ENCODE measurements around the gene WASF3. TPM values are rescaled to one million over a fixed set of nuclear protein-coding genes. Genes with fewer than 3 reads are reported as not detected.

The WASF3 gene
- total RNA-seq, 8 experiments from 2014 or later, result 1.4 to 44.2 (median 22.4) TPM

GRCh38 chr13:26531742-26532141 lies 25.7 kb upstream of the WASF3 start:
- H3K4me3 ChIP-seq, result no peak overlapping the region
- H3K27ac ChIP-seq, result no peak overlapping the region
- in situ Hi-C loops (cut with MboI; ENCODE audit: low pct_unique_long_range_greater_than_20kb in 2 of 9, low sequenced_read_pairs in 9 of 9, unreplicated experiment in 9 of 9), result no loop called here
- peaks cover 0 to 7% of the 10 kb centered on the region in 2 donors for H3K4me1 ChIP-seq (replicated peaks in 1 of 2)
- ATAC-seq (replicated peaks in 6 of 8), result no peak
- WGBS, 10 experiments, result 0 to 100% (median 59%) methylated on average over 1 to 2 of the region's 3 CpGs; no CpG with 5 or more reads in 2 of the 10 experiments

DNA sequence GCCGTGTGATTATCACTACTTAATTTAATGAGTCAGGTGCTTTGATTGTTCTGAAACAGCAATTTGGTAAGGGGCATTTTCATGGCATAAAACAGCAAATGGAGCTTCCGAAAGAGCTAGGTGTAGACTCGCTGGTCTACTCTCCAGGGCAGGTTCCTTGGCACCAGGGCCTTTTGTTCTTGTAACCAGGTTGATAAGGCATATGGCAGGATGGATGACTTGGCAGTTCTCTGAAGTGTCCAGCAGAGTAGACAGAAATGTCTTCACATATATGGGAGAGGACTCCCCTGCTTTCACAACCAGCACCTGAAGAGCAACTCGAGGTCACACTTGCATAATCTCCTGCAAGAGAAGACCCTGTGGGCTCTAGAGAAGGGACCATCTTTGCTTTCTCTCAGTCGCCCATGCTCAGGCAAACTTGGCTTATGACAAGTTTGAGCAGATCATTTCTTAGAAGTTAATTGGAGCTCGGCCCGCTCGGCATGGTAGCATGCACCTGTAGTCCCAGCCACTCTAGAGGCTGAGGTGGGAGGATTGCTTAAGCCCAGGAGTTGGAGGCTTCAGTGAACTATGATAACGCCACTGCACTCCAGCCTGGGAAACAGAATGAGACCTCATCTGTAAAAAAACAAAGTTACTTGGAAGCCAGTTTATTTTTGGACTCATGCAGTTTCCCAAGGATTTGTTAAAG lies 23.3 kb upstream of the WASF3 start:
- 29 to 90% (median 79%) methylated on average over 1 to 9 of the region's 9 CpGs; no CpG with 5 or more reads in 2 of the 10 experiments for WGBS, 10 experiments
- no peak for ATAC-seq (replicated peaks in 6 of 8)
- peaks cover 0 to 4% of the 10 kb centered on the region in 2 donors for H3K4me1 ChIP-seq (replicated peaks in 1 of 2)
- no peak overlapping the region for H3K27ac ChIP-seq
- in situ Hi-C loops (cut with MboI; ENCODE audit: low pct_unique_long_range_greater_than_20kb in 2 of 9, low sequenced_read_pairs in 9 of 9, unreplicated experiment in 9 of 9), result no loop called here
- H3K4me3 ChIP-seq, result no peak overlapping the region

DNA sequence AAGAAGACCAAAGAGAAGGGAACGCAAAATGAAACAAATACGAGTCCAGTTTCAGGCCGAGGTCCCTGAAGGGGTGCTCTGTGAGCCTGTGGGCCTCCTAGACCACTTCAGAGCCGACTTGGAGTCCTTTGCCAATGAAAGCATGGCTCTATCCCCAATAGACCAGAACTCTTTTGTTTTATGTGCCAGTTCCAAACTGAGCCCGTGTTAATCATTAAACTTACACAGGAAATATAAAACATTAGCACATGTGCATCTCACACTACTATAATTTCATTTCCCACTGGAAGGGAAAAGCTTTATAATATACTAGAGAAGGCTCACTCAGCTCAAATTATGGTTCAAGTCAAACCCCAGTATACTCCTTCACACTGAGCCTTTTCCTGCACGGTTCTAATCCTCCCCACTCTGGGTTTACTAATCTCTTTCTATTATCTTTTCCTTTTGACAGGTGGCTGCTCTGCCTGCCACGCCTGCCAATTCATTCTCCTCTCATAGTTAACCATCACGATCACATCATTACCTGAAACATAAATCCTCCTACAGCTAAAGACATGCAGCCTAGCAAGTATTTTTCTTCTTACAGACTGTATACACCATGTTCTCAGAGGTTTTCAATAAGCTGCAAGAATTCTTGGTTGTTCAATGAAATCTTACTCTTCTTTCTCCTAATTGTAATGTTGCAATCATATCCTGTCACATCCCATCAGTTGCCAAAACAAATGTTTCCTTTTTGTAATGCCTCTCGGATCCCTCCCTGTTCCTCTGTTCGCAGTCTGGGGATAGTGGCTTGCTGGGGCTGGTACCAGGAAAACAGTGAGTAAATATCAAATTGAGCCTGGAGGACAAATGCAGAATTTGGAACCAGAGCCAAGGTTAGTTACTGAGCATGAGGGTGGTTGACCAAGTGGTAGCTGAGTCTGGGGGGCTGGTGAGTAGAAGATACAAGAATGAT lies 18.8 kb upstream of the WASF3 start:
- H3K4me3 ChIP-seq, result no peak overlapping the region
- in situ Hi-C loops (cut with MboI; ENCODE audit: low pct_unique_long_range_greater_than_20kb in 2 of 9, low sequenced_read_pairs in 9 of 9, unreplicated experiment in 9 of 9), result no loop called here
- H3K4me1 ChIP-seq (replicated peaks in 1 of 2), result peaks cover 0 to 4% of the 10 kb centered on the region in 2 donors
- WGBS, 10 experiments, result 9 to 89% (median 65%) methylated on average over 2 to 10 of the region's 10 CpGs
- ATAC-seq (replicated peaks in 6 of 8), result peak in 1 of 8 experiments; percentile 25
- no peak overlapping the region for H3K27ac ChIP-seq

- H3K4me3 ChIP-seq, result no peak overlapping the region
- WGBS, 10 experiments, result 0 to 60% (median 25%) methylated on average over 1 to 2 of the region's 2 CpGs; no CpG with 5 or more reads in 6 of the 10 experiments
- ATAC-seq (replicated peaks in 6 of 8), result no peak
- peaks cover 0 to 4% of the 10 kb centered on the region in 2 donors for H3K4me1 ChIP-seq (replicated peaks in 1 of 2)
- H3K27ac ChIP-seq, result no peak overlapping the region
- in situ Hi-C loops (cut with MboI; ENCODE audit: low pct_unique_long_range_greater_than_20kb in 2 of 9, low sequenced_read_pairs in 9 of 9, unreplicated experiment in 9 of 9), result no loop called here
Measured at GRCh38 chr13:26539738-26540292, 17.7 kb upstream of the WASF3 start.

GRCh38 chr13:26540334-26540733 lies 17.1 kb upstream of the WASF3 start:
- 0 to 83% (median 80%) methylated on average over 1 of the region's 3 CpGs; no CpG with 5 or more reads in 6 of the 10 experiments for WGBS, 10 experiments

DNA sequence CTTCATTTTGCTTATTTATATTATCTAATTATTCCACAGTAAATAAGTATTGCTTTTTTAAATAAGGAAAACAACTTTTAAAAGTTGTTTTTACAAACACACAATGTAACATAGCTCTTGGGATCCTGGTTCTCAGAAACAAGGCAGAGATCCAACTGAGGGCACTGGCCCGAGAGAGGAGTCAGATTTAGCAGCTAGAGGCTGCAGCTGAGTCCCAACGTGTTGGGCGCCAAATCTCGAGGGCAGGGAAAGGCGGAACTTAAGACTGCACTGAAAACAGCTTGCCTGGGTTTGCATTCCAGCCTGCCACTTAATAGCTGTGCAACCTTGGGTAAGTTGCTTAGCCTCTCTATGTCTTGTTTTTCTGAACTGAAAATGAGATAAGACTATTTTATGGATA lies 16.4 kb upstream of the WASF3 start:
- WGBS, 10 experiments, result 3 to 100% (median 76%) methylated on average over 2 to 5 of the region's 5 CpGs; no CpG with 5 or more reads in 2 of the 10 experiments
- in situ Hi-C loops (cut with MboI; ENCODE audit: low pct_unique_long_range_greater_than_20kb in 2 of 9, low sequenced_read_pairs in 9 of 9, unreplicated experiment in 9 of 9), result no loop called here
- Histone ChIP-seq H3K4me1 (replicated peaks in 1 of 2) (peaks cover 0 to 4% of the 10 kb centered on the region in 2 donors), H3K27ac (no peak overlapping the region), H3K4me3 (no peak overlapping the region)
- ATAC-seq (replicated peaks in 6 of 8), result no peak

More at GRCh38 chr13:26540334-26540733, 17.1 kb upstream of the WASF3 start:
- H3K4me3 ChIP-seq, result no peak overlapping the region
- in situ Hi-C loops (cut with MboI; ENCODE audit: low pct_unique_long_range_greater_than_20kb in 2 of 9, low sequenced_read_pairs in 9 of 9, unreplicated experiment in 9 of 9), result no loop called here
- no peak overlapping the region for H3K27ac ChIP-seq
- ATAC-seq (replicated peaks in 6 of 8), result no peak
- peaks cover 0 to 4% of the 10 kb centered on the region in 2 donors for H3K4me1 ChIP-seq (replicated peaks in 1 of 2)

DNA sequence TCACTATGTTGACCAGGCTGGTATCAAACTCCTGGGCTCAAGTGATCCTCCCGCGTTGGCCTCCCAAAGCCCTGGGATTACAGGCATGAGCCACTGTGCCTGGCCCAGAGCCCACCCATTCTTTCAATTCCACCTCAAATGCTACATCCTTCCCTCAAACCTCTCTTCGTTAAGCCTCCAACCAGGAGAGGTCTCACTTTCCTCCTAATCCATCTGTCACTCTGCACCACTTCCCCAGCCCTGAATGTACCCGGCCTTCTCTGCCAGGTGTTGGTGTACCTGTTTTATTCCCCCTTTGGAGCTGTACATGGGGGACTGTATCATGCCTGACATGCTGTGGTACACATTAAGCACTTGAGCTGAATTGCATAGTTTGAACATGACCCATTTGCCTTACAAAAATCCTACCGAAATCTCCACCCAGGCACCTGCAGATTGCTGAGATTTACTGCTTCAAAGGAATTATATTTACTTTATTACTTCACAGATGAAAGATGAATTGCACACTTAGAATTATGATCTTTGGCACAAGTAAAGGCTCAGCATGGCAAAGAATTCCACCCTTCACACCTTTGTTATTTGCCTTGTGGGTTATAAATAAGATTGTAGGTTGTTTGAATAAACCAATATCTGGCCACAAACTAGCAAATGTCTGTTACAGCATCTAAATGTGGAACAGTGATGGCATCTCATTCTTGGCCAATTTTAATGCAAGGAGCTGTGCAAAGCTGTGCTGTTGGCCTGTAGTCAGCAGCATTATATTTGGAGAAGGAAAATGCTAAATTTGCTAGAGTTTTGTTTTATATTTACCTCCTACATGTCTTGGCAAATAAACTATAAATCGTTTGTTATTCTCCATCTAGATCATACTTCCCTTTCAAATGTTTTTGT lies 15.6 kb upstream of the WASF3 start:
- H3K27ac ChIP-seq, result no peak overlapping the region
- in situ Hi-C loops (cut with MboI; ENCODE audit: low pct_unique_long_range_greater_than_20kb in 2 of 9, low sequenced_read_pairs in 9 of 9, unreplicated experiment in 9 of 9), result no loop called here
- no peak for ATAC-seq (replicated peaks in 6 of 8)
- no peak overlapping the region for H3K4me3 ChIP-seq
- H3K4me1 ChIP-seq (replicated peaks in 1 of 2), result peaks cover 0 to 4% of the 10 kb centered on the region in 2 donors
- WGBS, 10 experiments, result 6 to 100% (median 35%) methylated on average over 1 to 6 of the region's 6 CpGs; no CpG with 5 or more reads in 1 of the 10 experiments

DNA sequence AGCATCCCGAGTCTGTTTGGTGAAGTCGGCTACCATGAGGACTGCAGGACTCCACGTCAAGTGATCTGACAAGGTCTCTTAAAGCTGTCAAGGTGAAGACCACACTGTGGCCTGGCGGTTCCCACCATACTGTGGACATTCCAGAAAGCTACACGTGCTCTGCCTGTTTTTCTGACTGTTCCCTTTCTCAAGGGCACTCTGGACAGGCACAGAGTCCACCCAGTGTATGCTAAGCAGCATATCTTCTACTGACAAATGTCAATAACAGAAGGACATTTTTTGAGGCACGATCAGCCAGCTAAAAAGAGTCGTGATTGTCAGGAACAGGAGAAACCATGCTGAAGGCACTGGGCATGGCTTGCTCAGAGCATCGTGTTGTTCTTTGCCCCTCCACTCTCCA lies 12.8 kb upstream of the WASF3 start:
- H3K4me1 ChIP-seq (replicated peaks in 1 of 2), result no peaks in the 10 kb centered on the region
- in situ Hi-C loops (cut with MboI; ENCODE audit: low pct_unique_long_range_greater_than_20kb in 2 of 9, low sequenced_read_pairs in 9 of 9, unreplicated experiment in 9 of 9), result no loop called here
- no peak for ATAC-seq (replicated peaks in 6 of 8)
- no peak overlapping the region for H3K4me3 ChIP-seq
- WGBS, 10 experiments, result 67 to 90% (median 76%) methylated on average over 1 to 7 of the region's 8 CpGs; no CpG with 5 or more reads in 2 of the 10 experiments
- no peak overlapping the region for H3K27ac ChIP-seq

DNA sequence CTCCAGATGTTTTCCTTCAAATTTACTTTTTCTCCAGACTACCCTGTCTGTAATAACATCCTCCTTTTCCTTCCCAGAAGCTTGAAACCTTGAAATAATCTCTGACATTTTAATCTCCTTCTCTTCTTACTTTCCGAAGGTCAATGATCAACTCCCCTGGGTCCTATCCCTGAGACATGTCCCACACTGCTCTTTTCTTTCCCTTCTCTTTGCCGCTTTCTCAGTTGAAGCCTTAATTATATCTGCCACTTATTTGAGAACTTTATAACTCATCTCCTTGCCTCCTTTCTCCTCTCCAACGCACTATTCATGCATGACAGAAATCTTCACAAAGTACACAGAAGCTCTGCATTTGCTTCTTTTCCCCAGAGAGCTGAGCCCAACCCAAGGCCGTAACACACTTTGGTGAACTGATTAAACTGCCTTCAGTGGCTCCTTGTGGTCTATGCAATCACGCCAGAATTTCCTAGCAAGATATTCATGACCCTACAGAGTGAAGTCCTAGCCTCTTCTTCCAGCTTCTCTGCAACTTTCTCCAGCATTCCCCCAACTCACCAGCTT lies 9.2 kb upstream of the WASF3 start:
- 29 to 88% (median 76%) methylated on average over 2 to 5 of the region's 5 CpGs for WGBS, 10 experiments
- no peak for ATAC-seq (replicated peaks in 6 of 8)
- in situ Hi-C loops (cut with MboI; ENCODE audit: low pct_unique_long_range_greater_than_20kb in 2 of 9, low sequenced_read_pairs in 9 of 9, unreplicated experiment in 9 of 9), result no loop called here
- Histone ChIP-seq H3K27ac (no peak overlapping the region), H3K4me3 (no peak overlapping the region), H3K4me1 (replicated peaks in 1 of 2) (no peaks in the 10 kb centered on the region)

GRCh38 chr13:26549713-26550112 lies 7.8 kb upstream of the WASF3 start:
- in situ Hi-C loops (cut with MboI; ENCODE audit: low pct_unique_long_range_greater_than_20kb in 2 of 9, low sequenced_read_pairs in 9 of 9, unreplicated experiment in 9 of 9), result no loop called here
- Histone ChIP-seq H3K4me1 (replicated peaks in 1 of 2) (no peaks in the 10 kb centered on the region), H3K4me3 (no peak overlapping the region), H3K27ac (no peak overlapping the region)
- WGBS, 10 experiments, result 0 to 100% (median 39%) methylated on average over 1 of the region's 1 CpG; no CpG with 5 or more reads in 4 of the 10 experiments
- ATAC-seq (replicated peaks in 6 of 8), result no peak

- 20 to 100% (median 70%) methylated on average over 1 to 6 of the region's 6 CpGs for WGBS, 10 experiments
- no peak for ATAC-seq (replicated peaks in 6 of 8)
- in situ Hi-C loops (cut with MboI; ENCODE audit: low pct_unique_long_range_greater_than_20kb in 2 of 9, low sequenced_read_pairs in 9 of 9, unreplicated experiment in 9 of 9), result no loop called here
- Histone ChIP-seq H3K4me1 (replicated peaks in 1 of 2) (no peaks in the 10 kb centered on the region), H3K4me3 (no peak overlapping the region), H3K27ac (no peak overlapping the region)
Measured at GRCh38 chr13:26551255-26551860, 6.1 kb upstream of the WASF3 start.

DNA sequence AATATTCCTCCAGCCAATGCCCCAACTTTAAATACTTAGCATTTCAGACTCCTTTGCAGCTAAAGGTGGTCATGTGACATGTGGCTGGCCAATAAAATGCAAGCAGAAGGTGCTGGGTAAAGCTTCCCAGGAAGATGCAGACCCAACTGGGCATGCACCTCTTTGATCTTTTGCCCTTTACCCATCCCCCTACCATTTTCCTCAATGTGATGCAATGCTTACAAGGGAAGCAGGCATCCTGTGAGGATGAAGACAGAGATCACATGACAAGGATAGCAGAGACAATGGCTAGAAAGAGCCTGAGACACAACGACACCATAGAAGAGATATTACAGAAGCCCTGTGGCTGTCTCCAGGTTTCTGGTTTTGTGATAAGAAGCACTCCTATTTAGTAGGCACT lies 2.1 kb upstream of the WASF3 start:
- no peak overlapping the region for H3K4me3 ChIP-seq
- no peak for ATAC-seq (replicated peaks in 6 of 8)
- in situ Hi-C loops (cut with MboI; ENCODE audit: low pct_unique_long_range_greater_than_20kb in 2 of 9, low sequenced_read_pairs in 9 of 9, unreplicated experiment in 9 of 9), result no loop called here
- H3K4me1 ChIP-seq (replicated peaks in 1 of 2), result peaks cover 3 to 9% of the 10 kb centered on the region in 2 donors
- 17 to 100% (median 55%) methylated on average over 1 of the region's 1 CpG; no CpG with 5 or more reads in 4 of the 10 experiments for WGBS, 10 experiments
- no peak overlapping the region for H3K27ac ChIP-seq
